Superior temporal gyrus (tissue), 1 donor: Measurements from ENCODE around the gene DYNC1I1.

ENCODE experiments used
- DNase-seq: peaks from one replicate; pipeline ENCODE4 v3.0.0-alpha.2; 2016; ENCODE audit errors: extremely low spot score

DYNC1I1 gene

GRCh38 chr7:96131525-96131924 is 359.2 kb downstream of the DYNC1I1 start:
- DNase-seq, result no peak

- no peak for DNase-seq
These were observed 362.9 kb downstream of the DYNC1I1 start for GRCh38 chr7:96135241-96135640.

GRCh38 chr7:96136600-96137239 is 364.4 kb downstream of the DYNC1I1 start:
- no peak for DNase-seq

GRCh38 chr7:96143495-96144259 is 371.3 kb downstream of the DYNC1I1 start:
- no peak for DNase-seq

- no peak for DNase-seq
These were observed 371.8 kb downstream of the DYNC1I1 start for GRCh38 chr7:96144260-96144526.
